DOHH2 (cell line): Measurements from ENCODE around the gene NTF4.
"Not testable (repeated sequence)": the region's sequence is repeated elsewhere in the genome, so short reads cannot be mapped to it uniquely, and the experiment has no call there.

Experiments
- H3F3A ChIP-seq: fragments of 200-600 bp; sonication (generic), shearing (Covaris generic); 2 replicates; pipeline ENCODE4 v1.6.0; 2016; ENCODE audit warnings: antibody characterized with exemption, mild to moderate bottlenecking; ENCODE audit not compliant: control insufficient read depth, insufficient read depth
- H3K27ac ChIP-seq: fragments of 200-600 bp; sonication (generic); 2 replicates; pipeline ENCODE4 v1.5.1; 2014; ENCODE audit warnings: low read depth, mild to moderate bottlenecking, low read length, moderate library complexity
- H3K27me3 ChIP-seq: fragments of 200-600 bp; sonication (generic); 2 replicates; pipeline ENCODE4 v1.6.1; 2014; ENCODE audit warnings: mild to moderate bottlenecking, low read length, mixed read lengths; ENCODE audit not compliant: control insufficient read depth
- H3K36me3 ChIP-seq: fragments of 200-600 bp; sonication (generic); 2 replicates; pipeline ENCODE4 v1.6.1; 2014; ENCODE audit warnings: mild to moderate bottlenecking, low read length, moderate library complexity, mixed read lengths; ENCODE audit not compliant: control insufficient read depth
- H3K4me1 ChIP-seq: fragments of 200-600 bp; sonication (generic); 2 replicates; pipeline ENCODE4 v1.6.1; 2014; ENCODE audit warnings: mild to moderate bottlenecking, low read length, mixed read lengths; ENCODE audit not compliant: control insufficient read depth
- H3K4me2 ChIP-seq: fragments of 200-600 bp; sonication (generic); 2 replicates; pipeline ENCODE4 v1.6.0; 2014; ENCODE audit warnings: mild to moderate bottlenecking, low read length, moderate library complexity
- H3K4me3 ChIP-seq: fragments of 200-600 bp; sonication (generic); 2 replicates; pipeline ENCODE4 v1.5.1; 2014; ENCODE audit warnings: mild to moderate bottlenecking, low read length, mixed read lengths
- H3K79me2 ChIP-seq: fragments of 200-600 bp; sonication (generic); 2 replicates; pipeline ENCODE4 v1.6.1; 2014; ENCODE audit warnings: mild to moderate bottlenecking, low read length, mixed read lengths; ENCODE audit not compliant: control insufficient read depth
- H3K9me2 ChIP-seq: fragments of 200-600 bp; sonication (generic); replicated peaks from 2 replicates; pipeline ENCODE4 v1.6.1; 2014; ENCODE audit warnings: mild to moderate bottlenecking, low read length, mixed read lengths; ENCODE audit not compliant: control insufficient read depth
- H3K9me3 ChIP-seq: fragments of 200-600 bp; sonication (generic); 2 replicates; pipeline ENCODE4 v1.6.1; 2014; ENCODE audit warnings: antibody characterized with exemption, low read length, mixed read lengths; ENCODE audit not compliant: control insufficient read depth, insufficient read depth
- H4K20me1 ChIP-seq: fragments of 200-600 bp; sonication (generic); 2 replicates; pipeline ENCODE4 v1.6.0; 2014; ENCODE audit warnings: low read depth, mild to moderate bottlenecking, antibody characterized with exemption, low read length, moderate library complexity; ENCODE audit not compliant: control insufficient read depth, insufficient read depth
- CTCF ChIP-seq: fragments of 200-600 bp; sonication (generic); IDR thresholded peaks from one replicate; pipeline ENCODE4 v1.5.1; 2014; ENCODE audit warnings: antibody characterized with exemption, mild to moderate bottlenecking, low read depth, low read length; ENCODE audit not compliant: poor library complexity, severe bottlenecking
- EZH2phosphoT487 ChIP-seq: fragments of 200-600 bp; sonication (generic); IDR thresholded peaks from 2 replicates; pipeline ENCODE4 v1.6.1; 2017; ENCODE audit warnings: borderline replicate concordance, mild to moderate bottlenecking, antibody characterized with exemption, low read length, moderate library complexity, mixed read lengths

The NTF4 gene

GRCh38 chr19:49058562-49058961 lies 6.1 kb downstream of the NTF4 start:
- H3K27ac ChIP-seq, result no peak overlapping the region
- H3K79me2 ChIP-seq, result no peaks in the 10 kb centered on the region
- H3K4me2 ChIP-seq, result no peak overlapping the region
- no peaks in the 10 kb centered on the region for H3K9me2 ChIP-seq
- no peaks in the 10 kb centered on the region for H4K20me1 ChIP-seq
- no peak for TF ChIP-seq EZH2phosphoT487
- TF ChIP-seq CTCF, result no peak
- no peaks in the 10 kb centered on the region for H3K36me3 ChIP-seq
- H3K4me3 ChIP-seq, result no peak overlapping the region
- H3F3A ChIP-seq, result no peaks in the 10 kb centered on the region
- peaks cover 12% of the 10 kb centered on the region for H3K4me1 ChIP-seq
- H3K9me3 ChIP-seq, result no peaks in the 10 kb centered on the region
- H3K27me3 ChIP-seq, result peaks cover 59% of the 10 kb centered on the region

GRCh38 chr19:49057636-49058234 lies 6.9 kb downstream of the NTF4 start, which contains the start of gene CGB7:
Gene CGB7 (minus strand): TSS chr19:49057749. CDS start chr19:49055375, 2,374 bp downstream.
- H3K27me3 ChIP-seq, result peaks cover 59% of the 10 kb centered on the region
- H3F3A ChIP-seq, result no peaks in the 10 kb centered on the region
- no peak within 1 kb of the TSS for H3K27ac ChIP-seq
- H3K9me3 ChIP-seq, result no peaks in the 10 kb centered on the region
- H3K9me2 ChIP-seq, result no peaks in the 10 kb centered on the region
- H3K79me2 ChIP-seq, result no peaks in the 10 kb centered on the region
- H3K4me2 ChIP-seq, result peak within 1 kb of the TSS; percentile 65
- H4K20me1 ChIP-seq, result no peaks in the 10 kb centered on the region
- H3K4me3 ChIP-seq, result peak within 1 kb of the TSS; percentile 64; the same call in 1 of the 2 replicates
- peaks cover 12% of the 10 kb centered on the region for H3K4me1 ChIP-seq
- no peaks in the 10 kb centered on the region for H3K36me3 ChIP-seq
- TF ChIP-seq CTCF (no peak), EZH2phosphoT487 (no peak)

GRCh38 chr19:49056902-49057596 lies 7.6 kb downstream of the NTF4 start:
- H4K20me1 ChIP-seq, H3K9me2 ChIP-seq, H3K4me3 ChIP-seq, H3K79me2 ChIP-seq, H3K9me3 ChIP-seq, H3K27ac ChIP-seq, H3K36me3 ChIP-seq, H3F3A ChIP-seq: not testable (repeated sequence)
- H3K4me2 ChIP-seq, result peak overlapping the region; percentile 65
- H3K4me1 ChIP-seq, result peaks cover 12% of the 10 kb centered on the region
- H3K27me3 ChIP-seq, result peaks cover 57% of the 10 kb centered on the region
